Measurements from ENCODE around the gene ACTN1.

DNA sequence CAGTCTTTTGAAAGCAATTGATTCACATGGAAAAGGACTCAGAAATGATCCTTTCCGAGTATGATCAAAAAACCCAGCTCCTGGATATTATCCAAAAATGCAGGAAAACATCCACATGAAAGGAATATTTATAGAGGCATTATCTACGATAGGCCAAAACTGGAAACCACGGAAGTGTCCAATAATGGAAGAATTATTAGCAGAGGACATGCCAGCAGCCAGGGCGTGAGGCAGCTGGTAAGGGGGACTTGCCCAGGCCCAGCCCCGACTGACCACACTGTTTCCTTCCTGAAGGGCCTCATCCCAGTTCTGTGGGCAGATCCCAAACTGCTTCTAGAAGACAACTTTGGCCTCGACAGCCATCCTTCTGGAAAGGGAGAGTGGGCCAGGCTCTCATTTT lies 20.5 kb downstream of the ACTN1 start:
- TF ChIP-seq EZH2 (IDR thresholded peaks at IDR 0.05; ENCODE audit: borderline replicate concordance) (no peak), EZH2phosphoT487 (IDR thresholded peaks at IDR 0.05; ENCODE audit: low read depth, severe bottlenecking, unreplicated experiment) (no peak)
- TF ChIP-seq, protein P1, sequence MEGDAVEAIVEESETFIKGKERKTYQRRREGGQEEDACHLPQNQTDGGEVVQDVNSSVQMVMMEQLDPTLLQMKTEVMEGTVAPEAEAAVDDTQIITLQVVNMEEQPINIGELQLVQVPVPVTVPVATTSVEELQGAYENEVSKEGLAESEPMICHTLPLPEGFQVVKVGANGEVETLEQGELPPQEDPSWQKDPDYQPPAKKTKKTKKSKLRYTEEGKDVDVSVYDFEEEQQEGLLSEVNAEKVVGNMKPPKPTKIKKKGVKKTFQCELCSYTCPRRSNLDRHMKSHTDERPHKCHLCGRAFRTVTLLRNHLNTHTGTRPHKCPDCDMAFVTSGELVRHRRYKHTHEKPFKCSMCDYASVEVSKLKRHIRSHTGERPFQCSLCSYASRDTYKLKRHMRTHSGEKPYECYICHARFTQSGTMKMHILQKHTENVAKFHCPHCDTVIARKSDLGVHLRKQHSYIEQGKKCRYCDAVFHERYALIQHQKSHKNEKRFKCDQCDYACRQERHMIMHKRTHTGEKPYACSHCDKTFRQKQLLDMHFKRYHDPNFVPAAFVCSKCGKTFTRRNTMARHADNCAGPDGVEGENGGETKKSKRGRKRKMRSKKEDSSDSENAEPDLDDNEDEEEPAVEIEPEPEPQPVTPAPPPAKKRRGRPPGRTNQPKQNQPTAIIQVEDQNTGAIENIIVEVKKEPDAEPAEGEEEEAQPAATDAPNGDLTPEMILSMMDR (IDR thresholded peaks at IDR 0.05; ENCODE audit: poor library complexity), result no peak

Measured in hepatocyte (in vitro differentiated cells).